Heart left ventricle (tissue), 16 donors: ENCODE results near the gene MYMX. TPM values are rescaled to one million over a fixed set of nuclear protein-coding genes. Genes with fewer than 3 reads are reported as not detected.

ENCODE experiments used
- ATAC-seq, 4 donors: fragments of 200-7000 bp; cut with Tn5 transposase; one replicate each; pipeline ENCODE4 v1.9.1; 2020 to 2022; ENCODE audit warnings: moderate library complexity in 4 of 4, mild to moderate bottlenecking in 3 of 4, moderate number of reproducible peaks in 1 of 4
- DNase-seq, 5 donors: peaks; one replicate each; pipeline ENCODE4 v3.0.0-alpha.2; 2020
- H3K27ac ChIP-seq, 12 donors: fragments of 200-600 bp; sonication (generic) in 4 of 12; one replicate each; pipeline versions ENCODE4 v1.5.0 to v1.8.0; 2016 to 2022; ENCODE audit warnings: mild to moderate bottlenecking in 2 of 12
- H3K27me3 ChIP-seq, 9 donors: fragments of 200-600 bp; sonication (generic) in 2 of 9; one replicate each; pipeline versions ENCODE4 v1.5.1 to v1.8.0; 2016 to 2022; ENCODE audit warnings: mild to moderate bottlenecking in 3 of 9
- H3K36me3 ChIP-seq, 9 donors: fragments of 200-600 bp; sonication (generic) in 2 of 9; one replicate each; pipeline versions ENCODE4 v1.5.0 to v1.8.0; 2018 to 2022; ENCODE audit warnings: mild to moderate bottlenecking in 2 of 9
- H3K4me1 ChIP-seq, 12 donors: fragments of 200-600 bp; sonication (generic) in 4 of 12; one replicate each; pipeline versions ENCODE4 v1.5.0 to v1.8.0; 2016 to 2022; ENCODE audit warnings: mild to moderate bottlenecking in 3 of 12
- H3K4me3 ChIP-seq, 12 donors: fragments of 200-600 bp; sonication (generic) in 4 of 12; one replicate each; pipeline versions ENCODE4 v1.5.0 to v1.8.0; 2017 to 2022; ENCODE audit warnings: mild to moderate bottlenecking in 9 of 12, moderate library complexity in 4 of 12
- H3K9me3 ChIP-seq, 12 donors: fragments of 200-600 bp; sonication (generic) in 4 of 12; one replicate each; pipeline versions ENCODE4 v1.5.0 to v1.8.0; 2016 to 2022; ENCODE audit warnings: mild to moderate bottlenecking in 1 of 12
- CTCF ChIP-seq, 12 donors: fragments of 200-600 bp; sonication (generic) in 4 of 12; IDR thresholded peaks; one replicate each; pipeline versions ENCODE4 v1.5.0 to v1.8.0; 2018 to 2022; ENCODE audit warnings: antibody characterized with exemption in 12 of 12, mild to moderate bottlenecking in 5 of 12
- POLR2A ChIP-seq, 2 donors: fragments of 450-650 bp; IDR thresholded peaks; one replicate each; pipeline ENCODE4 v1.6.1; 2017; ENCODE audit warnings: antibody characterized with exemption in 2 of 2, mild to moderate bottlenecking in 2 of 2, moderate library complexity in 2 of 2
- WGBS, 4 donors: extraction: QIAGEN DNeasy Blood & Tissue Kit in 2 of 4; methylation state at CpG; one replicate each; pipeline versions ENCODE4 v1.1.5 to v1.1.7; 2013 to 2018; 5-methylcytosine and 5-hydroxymethylcytosine counted together
- intact Hi-C, 10 donors: fragments of 100-400 bp; cut with DNase I; formaldehyde crosslinking; loops; one replicate each; pipeline versions ENCODE4 v1.11.1 to v1.14.2; 2022
- polyA plus RNA-seq, 2 donors: library from polyadenylated mRNA; stranded (reverse); fragments of 200-250 nt; gene quantifications; one replicate each; pipeline ENCODE4 v1.2.3, GENCODE V29; 2013
- total RNA-seq, 9 donors: library from RNA; depleted of rRNA in 2 of 9; stranded (reverse); fragments of >200 nt in 2 of 9; fragmentation: NEBNext Ultra II Directional in 3 of 9; extraction: Animal tissue kit (Norgen Biotek cat#: 25700) in 3 of 9; gene quantifications; one replicate each; pipeline versions ENCODE4 v1.1.0 to v1.2.4, GENCODE V29; 2016 to 2023
- donor health status: ischemic (EF 13 %, LVEDD 7.1; RV severe dilation, severe dysfunction).
- donor health status: healthy with polysubstance abuse.
- donor health status: DM: no; HTN: yes; CAD: no.
- donor health status: DM: no; HTN: no; CAD: no.
- donor health status: ischemic (EF 25% LVEDD 6.9; RV normal size, moderate dysfunction).
- donor health status: ischemic (EF 25% LVEDD 5.7; RV mildly dilated, moderate dysfunction).
- donor health status: healthy.
- donor health status: DM: yes; HTN: yes; CAD: no.
- donor health status: ischemic (EF 35%, LVEDD 5.7; RV mildly dilated, moderate dysfunction).
- donor health status: nonischemic (EF 11% LVEDD 7.7; RV severe dilation, severe dysfunction).
- donor health status: DM: yes; HTN: yes; CAD: no.
- donor health status: PGD.
- donor health status: ischemic (EF 29% LVEDD 5.4; RV normal size, mild dysfunction).
- donor health status: nonischemic (EF 23%, LVEDD 6.1; RV moderate dilation, normal function).

MYMX gene
- total and polyA plus RNA-seq, 11 donors = 0.31 to 0.96 (median 0.60) TPM; not detected in 4

GRCh38 chr6:44234101-44235025 lies 17.6 kb downstream of the MYMX start:
- H3K27me3 ChIP-seq = no peaks in the 10 kb centered on the region
- ATAC-seq (peak; percentile 66 to 82 (median 72)), DNase-seq (peak; percentile 89 to 94 (median 92))
- peaks cover 0 to 50% (median 37%) of the 10 kb centered on the region in 9 donors for H3K36me3 ChIP-seq
- H3K4me1 ChIP-seq = peaks cover 3 to 88% (median 58%) of the 10 kb centered on the region in 12 donors
- intact Hi-C loops = loop anchor here in 8 of 10 donors (1.0 to 10.0 kb wide), 9 partner anchors 14 to 460 kb away; partner anchors contain the start of gene VEGFA (in 1 of the 8)
- WGBS, 4 donors = 20 to 25% (median 22%) methylated on average over 5 of the region's 5 CpGs
- peak overlapping the region; percentile 78 to 99 (median 91) for H3K27ac ChIP-seq
- no peaks in the 10 kb centered on the region for H3K9me3 ChIP-seq
- TF ChIP-seq POLR2A (IDR thresholded peaks at IDR 0.05) = no peak
- peak; percentile 69 to 90 (median 84) for TF ChIP-seq CTCF (IDR thresholded peaks at IDR 0.05)
- no peak overlapping the region for H3K4me3 ChIP-seq

- 50 to 74% (median 67%) methylated on average over 6 of the region's 6 CpGs for WGBS, 4 donors
- Histone ChIP-seq H3K4me3 (no peak overlapping the region), H3K27me3 (no peaks in the 10 kb centered on the region), H3K9me3 (no peaks in the 10 kb centered on the region), H3K4me1 (peaks cover 3 to 79% (median 52%) of the 10 kb centered on the region in 12 donors), H3K27ac (peak overlapping the region in 11 of 12 donors; percentile 78 to 99 (median 91)), H3K36me3 (peaks cover 0 to 41% (median 28%) of the 10 kb centered on the region in 9 donors)
- no peak for DNase-seq
- intact Hi-C loops = loop anchor here in 7 of 10 donors (2.0 to 10.0 kb wide), 8 partner anchors 14 to 460 kb away; partner anchors contain the start of gene VEGFA (in 1 of the 7)
- TF ChIP-seq POLR2A (IDR thresholded peaks at IDR 0.05) (no peak), CTCF (IDR thresholded peaks at IDR 0.05) (no peak)
- ATAC-seq = no peak
Measured at GRCh38 chr6:44235269-44235668, 18.5 kb downstream of the MYMX start.

- peak overlapping the region in 7 of 12 donors; percentile 80 to 99 (median 92) for H3K27ac ChIP-seq
- no peaks in the 10 kb centered on the region for H3K27me3 ChIP-seq
- H3K36me3 ChIP-seq = peaks cover 0 to 34% (median 21%) of the 10 kb centered on the region in 9 donors
- no peak for TF ChIP-seq POLR2A (IDR thresholded peaks at IDR 0.05)
- TF ChIP-seq CTCF (IDR thresholded peaks at IDR 0.05) = no peak
- no peak for ATAC-seq
- no peak overlapping the region for H3K4me3 ChIP-seq
- no peak for DNase-seq
- peaks cover 3 to 72% (median 49%) of the 10 kb centered on the region in 12 donors for H3K4me1 ChIP-seq
- H3K9me3 ChIP-seq = no peaks in the 10 kb centered on the region
- intact Hi-C loops = loop anchor here in 7 of 10 donors (2.0 to 10.0 kb wide), 8 partner anchors 15 to 461 kb away; partner anchors contain the start of gene VEGFA (in 1 of the 7)
- 81 to 90% (median 90%) methylated on average over 3 to 6 of the region's 6 CpGs for WGBS, 4 donors
Measured at GRCh38 chr6:44235891-44236516, 19.3 kb downstream of the MYMX start.
